ENCODE data around the gene REX1BD.

DNA sequence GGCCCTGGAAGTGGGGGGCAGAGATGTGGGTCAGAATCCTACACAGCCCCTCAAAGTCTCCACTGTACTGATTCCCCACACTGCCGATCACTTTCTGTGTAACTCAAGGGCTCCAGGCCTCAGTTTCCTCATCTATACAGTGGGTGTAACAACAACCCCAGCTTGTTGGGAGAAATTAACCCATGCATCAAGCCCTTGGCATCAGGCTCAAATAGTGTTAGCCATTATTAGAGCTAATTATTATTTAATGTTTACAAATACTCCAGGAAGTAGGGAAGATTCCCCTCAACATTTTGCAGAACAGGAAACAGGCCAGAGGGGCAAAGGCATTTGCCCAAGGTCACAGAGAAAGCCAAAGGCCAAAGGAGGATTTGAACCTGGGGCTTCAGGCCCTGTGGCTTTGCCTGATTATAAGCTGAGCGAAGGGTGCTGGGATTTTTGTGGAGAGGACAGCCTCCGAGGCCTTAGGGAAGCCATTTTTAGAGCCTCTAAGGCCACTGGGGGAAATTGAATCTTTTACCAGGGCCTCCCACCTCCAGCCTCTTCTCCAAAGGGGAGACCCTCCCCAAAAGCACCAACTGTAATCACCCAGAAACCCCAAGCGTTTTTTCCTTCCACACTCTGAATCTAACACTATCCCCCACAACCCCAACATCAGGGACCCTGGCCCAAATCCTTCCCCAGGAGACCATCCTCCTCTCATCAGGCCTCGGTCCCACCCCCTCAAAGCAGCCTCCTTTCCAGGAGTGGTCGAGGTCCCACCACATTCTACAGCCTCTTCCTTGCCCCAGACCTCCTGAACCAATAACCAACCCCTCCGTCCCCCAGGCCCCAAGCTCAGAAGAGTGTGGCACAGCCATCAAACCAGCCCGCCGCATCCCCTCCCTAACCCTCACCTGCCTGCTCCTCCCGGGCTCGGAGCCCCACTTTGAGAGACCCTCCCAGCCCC lies 46.3 kb upstream of the REX1BD start:
- TF ChIP-seq, protein P1, sequence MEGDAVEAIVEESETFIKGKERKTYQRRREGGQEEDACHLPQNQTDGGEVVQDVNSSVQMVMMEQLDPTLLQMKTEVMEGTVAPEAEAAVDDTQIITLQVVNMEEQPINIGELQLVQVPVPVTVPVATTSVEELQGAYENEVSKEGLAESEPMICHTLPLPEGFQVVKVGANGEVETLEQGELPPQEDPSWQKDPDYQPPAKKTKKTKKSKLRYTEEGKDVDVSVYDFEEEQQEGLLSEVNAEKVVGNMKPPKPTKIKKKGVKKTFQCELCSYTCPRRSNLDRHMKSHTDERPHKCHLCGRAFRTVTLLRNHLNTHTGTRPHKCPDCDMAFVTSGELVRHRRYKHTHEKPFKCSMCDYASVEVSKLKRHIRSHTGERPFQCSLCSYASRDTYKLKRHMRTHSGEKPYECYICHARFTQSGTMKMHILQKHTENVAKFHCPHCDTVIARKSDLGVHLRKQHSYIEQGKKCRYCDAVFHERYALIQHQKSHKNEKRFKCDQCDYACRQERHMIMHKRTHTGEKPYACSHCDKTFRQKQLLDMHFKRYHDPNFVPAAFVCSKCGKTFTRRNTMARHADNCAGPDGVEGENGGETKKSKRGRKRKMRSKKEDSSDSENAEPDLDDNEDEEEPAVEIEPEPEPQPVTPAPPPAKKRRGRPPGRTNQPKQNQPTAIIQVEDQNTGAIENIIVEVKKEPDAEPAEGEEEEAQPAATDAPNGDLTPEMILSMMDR (IDR thresholded peaks at IDR 0.05), result no peak
- no peak for TF ChIP-seq POLR2A (IDR thresholded peaks at IDR 0.05)
